ENCODE data around the gene FERMT1. TPM values are rescaled to one million over a fixed set of nuclear protein-coding genes. Genes with fewer than 3 reads are reported as not detected.

The FERMT1 gene
- total and polyA plus RNA-seq, 2 of the 13 experiments (the other 11 are each of a cell fraction or from before 2014, with no cell fraction given) = 15.8 to 29.5 TPM

DNA sequence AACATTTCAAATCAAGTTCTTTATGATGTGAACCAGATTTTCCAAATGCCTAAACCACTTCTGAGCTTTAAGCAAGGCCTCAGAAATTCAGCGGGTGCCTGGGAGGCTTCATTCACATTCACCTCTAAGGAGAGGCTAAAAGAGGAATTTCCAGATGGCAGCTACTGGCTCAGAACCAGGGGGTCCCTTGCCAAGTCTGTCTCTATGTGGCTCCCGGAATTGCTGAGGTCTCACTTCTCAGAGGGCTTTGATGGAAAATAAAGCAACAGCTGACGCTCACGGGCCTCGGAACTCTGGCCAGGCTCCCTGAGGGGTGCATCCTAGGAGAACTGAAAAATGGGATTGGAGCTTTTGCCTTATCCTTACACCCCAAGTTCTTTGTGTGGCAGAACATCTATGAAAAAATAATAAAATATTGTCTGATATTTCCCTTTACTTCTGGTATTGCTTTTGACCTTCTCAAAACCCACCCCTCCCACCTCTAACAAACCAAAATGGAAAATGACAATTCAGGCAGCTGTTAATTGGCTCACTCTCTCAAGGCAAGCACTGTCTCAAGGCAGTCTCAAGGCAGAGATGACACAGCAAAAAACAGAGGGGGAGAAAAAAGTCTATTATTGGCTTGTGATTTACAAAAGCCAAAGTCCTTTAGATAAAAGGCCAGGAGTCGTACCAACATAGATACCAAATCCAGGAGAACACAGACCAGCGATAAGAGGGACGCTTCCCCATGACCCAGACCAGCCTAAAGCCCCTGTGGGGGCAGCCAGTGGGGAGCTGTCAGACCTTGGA lies 47.2 kb downstream of the FERMT1 start:
- no peak overlapping the region for H3K4me2 ChIP-seq (ENCODE audit: low read depth, low read length)
- TSS peak; percentile 24 for BruUV-seq (replicated peaks)
- no peaks in the 10 kb centered on the region for H3K9me3 ChIP-seq (ENCODE audit: low read length)
- intact Hi-C loops (cut with micrococcal nuclease; ENCODE audit: unreplicated experiment) (loop anchor here (10.0 kb wide), 1 partner anchor 291 kb away; no protein-coding TSS in a partner anchor), in situ Hi-C loops (cut with HindIII; ENCODE audit: extremely low pct_ligation_motif_present, low pct_unique_long_range_greater_than_20kb) (loop anchor here (5.0 kb wide), 1 partner anchor 548 kb away; no protein-coding TSS in a partner anchor)
- no peak for FAIRE-seq
- no peaks in the 10 kb centered on the region for H4K20me1 ChIP-seq (ENCODE audit: insufficient read depth, low read length)
- POLR2A ChIA-PET = interaction anchor here (0.8 kb wide), 1 partner anchor 144 kb away, joined by 3 read pairs; no protein-coding TSS in a partner anchor
- H3K36me3 ChIP-seq (replicated peaks in 1 of 2; ENCODE audit: control insufficient read depth in 1 of 2, insufficient read depth in 2 of 2, low read length in 2 of 2) = peaks cover 21 to 50% of the 10 kb centered on the region in 2 experiments
- ATAC-seq = no peak
- no peaks in the 10 kb centered on the region; a peak in 1 of 5 replicates for H3K27me3 ChIP-seq (ENCODE audit: control insufficient read depth in 1 of 2, insufficient read depth in 2 of 2, low read length in 2 of 2)
- TF ChIP-seq NFE2L2 (IDR thresholded peaks at IDR 0.05; ENCODE audit: low read length) = peak; percentile 88
- peak; percentile 22 to 39; a peak in 1 of 4 replicates for TF ChIP-seq MAFK (conservative IDR thresholded peaks at IDR 0.05 in 1 of 2, IDR thresholded peaks at IDR 0.05 in 1 of 2; ENCODE audit: low read length in 2 of 2)
- no peak for TF ChIP-seq ASH2L (IDR thresholded peaks at IDR 0.05; ENCODE audit: insufficient read length, low read depth, low read length)
- CTCF ChIA-PET (ENCODE audit: low intra/inter-chr PET ratio, low total read pairs) = interaction anchor here (6.6 kb wide), 1 partner anchor 547 kb away, joined by 84 read pairs; no protein-coding TSS in a partner anchor
- DNase-seq (ENCODE audit: low spot score) = no peak
- H3K4me1 ChIP-seq (ENCODE audit: insufficient read depth, low read length) = peaks cover 34% of the 10 kb centered on the region
- 91% methylated on average over 8 of the region's 8 CpGs for WGBS (ENCODE audit: low lambda C conversion rate)
- no peaks in the 10 kb centered on the region for H3K79me2 ChIP-seq (ENCODE audit: insufficient read depth, low read length)
- H3K9ac ChIP-seq (ENCODE audit: insufficient read depth, low read depth, low read length) = no peak overlapping the region
- no peak overlapping the region for H2AFZ ChIP-seq (ENCODE audit: low read length)
- no peak overlapping the region for H3K4me3 ChIP-seq (replicated peaks in 1 of 3; ENCODE audit: insufficient read depth in 1 of 3, low read depth in 2 of 3, low read length in 3 of 3)
- peak overlapping the region; percentile 10 for H3K27ac ChIP-seq (ENCODE audit: extremely low read length, insufficient read depth, low read length)

DNA sequence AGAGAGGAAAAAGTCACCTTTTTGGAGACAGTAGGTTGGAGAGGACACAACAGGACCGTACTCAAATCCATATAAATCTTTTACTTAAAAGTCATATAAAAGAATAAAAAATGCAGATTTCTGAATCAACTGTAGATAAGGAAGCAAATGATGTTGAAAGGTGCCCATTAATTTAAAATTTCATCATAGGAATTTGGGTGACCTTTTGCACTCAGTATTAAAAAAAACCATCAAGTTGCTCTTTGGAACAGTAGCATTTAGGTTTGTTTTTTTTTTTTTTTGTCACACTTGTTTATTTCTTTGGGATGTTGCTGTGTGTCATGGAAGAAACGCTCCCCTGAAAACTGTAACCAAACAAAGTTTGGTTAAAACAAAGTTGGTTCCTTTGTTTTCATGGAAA lies 48.0 kb downstream of the FERMT1 start:
- peak overlapping the region; percentile 37 for H3K27ac ChIP-seq (ENCODE audit: extremely low read length, insufficient read depth, low read length)
- WGBS (ENCODE audit: low lambda C conversion rate) = 88% methylated on average over 2 of the region's 2 CpGs
- H3K9me3 ChIP-seq (ENCODE audit: low read length) = no peaks in the 10 kb centered on the region
- peaks cover 21 to 41% of the 10 kb centered on the region in 2 experiments for H3K36me3 ChIP-seq (replicated peaks in 1 of 2; ENCODE audit: control insufficient read depth in 1 of 2, insufficient read depth in 2 of 2, low read length in 2 of 2)
- no peak overlapping the region for H3K9ac ChIP-seq (ENCODE audit: insufficient read depth, low read depth, low read length)
- peaks cover 34% of the 10 kb centered on the region for H3K4me1 ChIP-seq (ENCODE audit: insufficient read depth, low read length)
- no peak overlapping the region for H2AFZ ChIP-seq (ENCODE audit: low read length)
- no peaks in the 10 kb centered on the region for H3K79me2 ChIP-seq (ENCODE audit: insufficient read depth, low read length)
- FAIRE-seq = no peak
- no peak for ATAC-seq
- ChIA-PET POLR2A (interaction anchor here (0.8 kb wide), 1 partner anchor 144 kb away, joined by 3 read pairs; no protein-coding TSS in a partner anchor), CTCF (ENCODE audit: low intra/inter-chr PET ratio, low total read pairs) (interaction anchor here (6.6 kb wide), 1 partner anchor 546 kb away, joined by 84 read pairs; no protein-coding TSS in a partner anchor)
- intact Hi-C loops (cut with micrococcal nuclease; ENCODE audit: unreplicated experiment) = loop anchor here (1.0 to 10.0 kb wide), 3 partner anchors 20 to 290 kb away; partner anchors contain the start of genes LRRN4, MCM8 and TRMT6
- no peak overlapping the region for H3K4me2 ChIP-seq (ENCODE audit: low read depth, low read length)
- no peak overlapping the region for H3K4me3 ChIP-seq (replicated peaks in 1 of 3; ENCODE audit: insufficient read depth in 1 of 3, low read depth in 2 of 3, low read length in 3 of 3)
- DNase-seq (ENCODE audit: low spot score) = no peak
- H3K27me3 ChIP-seq (ENCODE audit: control insufficient read depth in 1 of 2, insufficient read depth in 2 of 2, low read length in 2 of 2) = no peaks in the 10 kb centered on the region; a peak in 1 of 5 replicates
- no TSS peak for BruUV-seq (replicated peaks)
- in situ Hi-C loops (cut with HindIII; ENCODE audit: extremely low pct_ligation_motif_present, low pct_unique_long_range_greater_than_20kb) = loop anchor here (5.0 kb wide), 1 partner anchor 547 kb away; no protein-coding TSS in a partner anchor
- H4K20me1 ChIP-seq (ENCODE audit: insufficient read depth, low read length) = no peaks in the 10 kb centered on the region
- TF ChIP-seq ZNF329 (CRISPR knock-in tag; IDR thresholded peaks at IDR 0.05; ENCODE audit: low read depth) (no peak), FOXA1 (IDR thresholded peaks at IDR 0.05) (no peak), FOXA1 (CRISPR knock-in tag; IDR thresholded peaks at IDR 0.05) (no peak), STAT5B (CRISPR knock-in tag; IDR thresholded peaks at IDR 0.05) (no peak), ZNF83 (CRISPR knock-in tag; IDR thresholded peaks at IDR 0.05; ENCODE audit: borderline replicate concordance) (no peak)
- TF ChIP-seq, protein P1, sequence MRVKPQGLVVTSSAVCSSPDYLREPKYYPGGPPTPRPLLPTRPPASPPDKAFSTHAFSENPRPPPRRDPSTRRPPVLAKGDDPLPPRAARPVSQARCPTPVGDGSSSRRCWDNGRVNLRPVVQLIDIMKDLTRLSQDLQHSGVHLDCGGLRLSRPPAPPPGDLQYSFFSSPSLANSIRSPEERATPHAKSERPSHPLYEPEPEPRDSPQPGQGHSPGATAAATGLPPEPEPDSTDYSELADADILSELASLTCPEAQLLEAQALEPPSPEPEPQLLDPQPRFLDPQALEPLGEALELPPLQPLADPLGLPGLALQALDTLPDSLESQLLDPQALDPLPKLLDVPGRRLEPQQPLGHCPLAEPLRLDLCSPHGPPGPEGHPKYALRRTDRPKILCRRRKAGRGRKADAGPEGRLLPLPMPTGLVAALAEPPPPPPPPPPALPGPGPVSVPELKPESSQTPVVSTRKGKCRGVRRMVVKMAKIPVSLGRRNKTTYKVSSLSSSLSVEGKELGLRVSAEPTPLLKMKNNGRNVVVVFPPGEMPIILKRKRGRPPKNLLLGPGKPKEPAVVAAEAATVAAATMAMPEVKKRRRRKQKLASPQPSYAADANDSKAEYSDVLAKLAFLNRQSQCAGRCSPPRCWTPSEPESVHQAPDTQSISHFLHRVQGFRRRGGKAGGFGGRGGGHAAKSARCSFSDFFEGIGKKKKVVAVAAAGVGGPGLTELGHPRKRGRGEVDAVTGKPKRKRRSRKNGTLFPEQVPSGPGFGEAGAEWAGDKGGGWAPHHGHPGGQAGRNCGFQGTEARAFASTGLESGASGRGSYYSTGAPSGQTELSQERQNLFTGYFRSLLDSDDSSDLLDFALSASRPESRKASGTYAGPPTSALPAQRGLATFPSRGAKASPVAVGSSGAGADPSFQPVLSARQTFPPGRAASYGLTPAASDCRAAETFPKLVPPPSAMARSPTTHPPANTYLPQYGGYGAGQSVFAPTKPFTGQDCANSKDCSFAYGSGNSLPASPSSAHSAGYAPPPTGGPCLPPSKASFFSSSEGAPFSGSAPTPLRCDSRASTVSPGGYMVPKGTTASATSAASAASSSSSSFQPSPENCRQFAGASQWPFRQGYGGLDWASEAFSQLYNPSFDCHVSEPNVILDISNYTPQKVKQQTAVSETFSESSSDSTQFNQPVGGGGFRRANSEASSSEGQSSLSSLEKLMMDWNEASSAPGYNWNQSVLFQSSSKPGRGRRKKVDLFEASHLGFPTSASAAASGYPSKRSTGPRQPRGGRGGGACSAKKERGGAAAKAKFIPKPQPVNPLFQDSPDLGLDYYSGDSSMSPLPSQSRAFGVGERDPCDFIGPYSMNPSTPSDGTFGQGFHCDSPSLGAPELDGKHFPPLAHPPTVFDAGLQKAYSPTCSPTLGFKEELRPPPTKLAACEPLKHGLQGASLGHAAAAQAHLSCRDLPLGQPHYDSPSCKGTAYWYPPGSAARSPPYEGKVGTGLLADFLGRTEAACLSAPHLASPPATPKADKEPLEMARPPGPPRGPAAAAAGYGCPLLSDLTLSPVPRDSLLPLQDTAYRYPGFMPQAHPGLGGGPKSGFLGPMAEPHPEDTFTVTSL (CRISPR knock-in tag; IDR thresholded peaks at IDR 0.05; ENCODE audit: borderline replicate concordance) = no peak
